ENCODE results near the gene DNAJC15. TPM values are rescaled to one million over a fixed set of nuclear protein-coding genes. Genes with fewer than 3 reads are reported as not detected.

DNAJC15 gene
- total and polyA plus RNA-seq, 2 of the 4 experiments (the other 2 are of a cell fraction): 7.0 to 22.0 TPM

DNA sequence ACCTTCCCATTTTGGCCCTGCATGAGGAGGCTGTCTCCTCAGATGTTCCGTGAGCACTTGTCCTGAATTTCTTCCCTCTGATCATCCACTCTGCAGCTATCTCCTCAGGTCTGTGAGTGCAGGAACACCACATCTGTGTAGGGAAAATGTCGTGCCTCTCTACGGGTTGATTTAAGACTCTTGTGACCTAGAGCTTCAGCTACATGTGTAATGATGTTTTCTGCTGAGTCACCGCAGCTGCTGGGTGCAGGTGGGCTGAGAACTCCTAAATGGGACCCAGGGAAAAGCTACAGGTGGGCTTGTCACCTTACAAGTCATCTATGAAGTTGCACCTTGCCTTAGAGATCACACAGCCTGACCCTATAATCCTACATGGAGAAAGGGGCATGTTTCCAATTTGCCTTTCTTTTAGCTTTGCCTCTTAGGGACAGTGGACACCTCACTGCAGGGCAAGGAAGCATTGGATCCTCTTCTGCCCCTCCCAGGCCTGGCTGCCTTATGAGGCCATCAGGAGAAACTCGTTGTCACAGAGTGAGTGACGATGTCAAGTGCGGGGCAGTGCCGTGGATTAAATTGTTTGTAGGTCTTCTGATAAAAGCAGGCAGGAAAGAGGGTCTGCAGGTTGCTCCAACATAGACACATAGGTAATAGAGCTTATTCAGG, 122.3 kb downstream of the DNAJC15 start:
- in situ Hi-C loops (cut with MboI; ENCODE audit: low sequenced_read_pairs): no loop called here
- H3K14ac ChIP-seq (replicated peaks; ENCODE audit: low read depth, low read length): no peak overlapping the region
- no peak overlapping the region for H3K27ac ChIP-seq (ENCODE audit: insufficient read depth, low read length)
- no peak overlapping the region for H2BK5ac ChIP-seq (ENCODE audit: low read depth, low read length, poor library complexity, severe bottlenecking)
- no peak overlapping the region for H2BK20ac ChIP-seq (ENCODE audit: low read depth, low read length)
- no peak overlapping the region for H3K56ac ChIP-seq (ENCODE audit: extremely low read depth, insufficient read depth, low read length)
- H4K20me1 ChIP-seq (ENCODE audit: insufficient read depth, low read length): no peaks in the 10 kb centered on the region
- no peak overlapping the region for H2AFZ ChIP-seq (replicated peaks; ENCODE audit: low read length, poor library complexity)
- dilution Hi-C loops (cut with HindIII; ENCODE audit: low sequenced_read_pairs, unreplicated experiment): no loop called here
- ChIA-PET POLR2A (ENCODE audit: unreplicated experiment) (no interaction called here), CTCF (no interaction called here)
- H2BK15ac ChIP-seq (ENCODE audit: low read depth, low read length): no peak overlapping the region
- H3K18ac ChIP-seq (ENCODE audit: low read depth, low read length): no peak overlapping the region
- H3K4me3 ChIP-seq (ENCODE audit: insufficient read depth, low read depth, low read length): no peak overlapping the region
- ATAC-seq (ENCODE audit: low read depth) (no peak), DNase-seq (no peak)
- no peak overlapping the region for H4K5ac ChIP-seq (ENCODE audit: low read depth, low read length)
- no peak overlapping the region for H3K23ac ChIP-seq (ENCODE audit: low read depth, low read length)
- no peak overlapping the region for H2AK5ac ChIP-seq (ENCODE audit: low read depth, low read length)
- no peaks in the 10 kb centered on the region for H3K4me1 ChIP-seq (ENCODE audit: control insufficient read depth, insufficient read depth, low read length)
- no peak overlapping the region for H3K9ac ChIP-seq (ENCODE audit: low read depth, low read length)
- WGBS, 2 experiments (ENCODE audit: extremely low coverage in 2 of 2, insufficient read length in 1 of 2): no CpG with 5 or more reads among the region's 8 CpGs
- H4K91ac ChIP-seq (ENCODE audit: insufficient read depth, low read depth, low read length): no peak overlapping the region
- no peaks in the 10 kb centered on the region for H3K9me1 ChIP-seq (ENCODE audit: insufficient read depth, low read length)
- H3K27me3 ChIP-seq (ENCODE audit: control insufficient read depth, insufficient read depth, low read length): peaks cover 38% of the 10 kb centered on the region
- TF ChIP-seq CEBPB (IDR thresholded peaks at IDR 0.05; ENCODE audit: low read depth, low read length): no peak
- peak; percentile 82 for TF ChIP-seq NFE2L2 (IDR thresholded peaks at IDR 0.05; ENCODE audit: low read depth, low read length)
- no peak overlapping the region for H2BK120ac ChIP-seq (ENCODE audit: low read depth, low read length)
- no peak overlapping the region for H3K4me2 ChIP-seq (ENCODE audit: low read depth, low read length)
- no peaks in the 10 kb centered on the region for H3K9me3 ChIP-seq (ENCODE audit: control insufficient read depth, insufficient read depth, low read length)
- intact Hi-C loops (cut with micrococcal nuclease): no loop called here
- H3K4ac ChIP-seq (ENCODE audit: low read depth, low read length): no peak overlapping the region
- no TSS peak for BruUV-seq (replicated peaks)
- H3K36me3 ChIP-seq (ENCODE audit: control insufficient read depth, insufficient read depth, low read length): no peaks in the 10 kb centered on the region
- no peak overlapping the region for H2AK9ac ChIP-seq (replicated peaks; ENCODE audit: low read depth, low read length, poor library complexity)
- H3K79me1 ChIP-seq (ENCODE audit: low read depth in 1 of 2, low read length in 2 of 2): no peaks in the 10 kb centered on the region
- no peak overlapping the region for H4K8ac ChIP-seq (ENCODE audit: low read depth in 2 of 2, low read length in 2 of 2)
